Measurements from ENCODE around the gene MYOF.

MYOF gene

DNA sequence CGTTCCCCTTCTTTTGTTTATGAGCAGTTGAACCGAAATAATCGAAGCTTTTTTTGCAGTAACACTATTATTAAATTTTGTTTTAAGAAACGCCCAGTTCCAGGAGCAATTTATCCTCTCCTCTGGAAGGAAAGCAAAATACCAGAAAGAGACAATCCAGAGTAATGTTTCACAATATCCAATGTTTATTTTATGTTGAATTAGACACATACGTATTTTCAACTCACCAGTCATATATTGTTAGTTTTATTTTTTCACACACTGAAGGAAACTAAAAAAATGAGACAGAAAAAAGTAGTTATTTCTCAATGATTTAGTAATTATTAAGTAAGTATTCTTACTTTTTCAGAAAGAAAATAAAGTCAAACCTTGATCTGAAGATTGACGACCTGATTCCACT lies 85.1 kb downstream of the MYOF start:
- no peak for DNase-seq (ENCODE audit: low read depth)
- H3K4me3 ChIP-seq (ENCODE audit: low read depth, low read length), result no peak overlapping the region
- TF ChIP-seq, protein P1, sequence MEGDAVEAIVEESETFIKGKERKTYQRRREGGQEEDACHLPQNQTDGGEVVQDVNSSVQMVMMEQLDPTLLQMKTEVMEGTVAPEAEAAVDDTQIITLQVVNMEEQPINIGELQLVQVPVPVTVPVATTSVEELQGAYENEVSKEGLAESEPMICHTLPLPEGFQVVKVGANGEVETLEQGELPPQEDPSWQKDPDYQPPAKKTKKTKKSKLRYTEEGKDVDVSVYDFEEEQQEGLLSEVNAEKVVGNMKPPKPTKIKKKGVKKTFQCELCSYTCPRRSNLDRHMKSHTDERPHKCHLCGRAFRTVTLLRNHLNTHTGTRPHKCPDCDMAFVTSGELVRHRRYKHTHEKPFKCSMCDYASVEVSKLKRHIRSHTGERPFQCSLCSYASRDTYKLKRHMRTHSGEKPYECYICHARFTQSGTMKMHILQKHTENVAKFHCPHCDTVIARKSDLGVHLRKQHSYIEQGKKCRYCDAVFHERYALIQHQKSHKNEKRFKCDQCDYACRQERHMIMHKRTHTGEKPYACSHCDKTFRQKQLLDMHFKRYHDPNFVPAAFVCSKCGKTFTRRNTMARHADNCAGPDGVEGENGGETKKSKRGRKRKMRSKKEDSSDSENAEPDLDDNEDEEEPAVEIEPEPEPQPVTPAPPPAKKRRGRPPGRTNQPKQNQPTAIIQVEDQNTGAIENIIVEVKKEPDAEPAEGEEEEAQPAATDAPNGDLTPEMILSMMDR (IDR thresholded peaks at IDR 0.05; ENCODE audit: low read depth, low read length, missing control alignments), result no peak

DNA sequence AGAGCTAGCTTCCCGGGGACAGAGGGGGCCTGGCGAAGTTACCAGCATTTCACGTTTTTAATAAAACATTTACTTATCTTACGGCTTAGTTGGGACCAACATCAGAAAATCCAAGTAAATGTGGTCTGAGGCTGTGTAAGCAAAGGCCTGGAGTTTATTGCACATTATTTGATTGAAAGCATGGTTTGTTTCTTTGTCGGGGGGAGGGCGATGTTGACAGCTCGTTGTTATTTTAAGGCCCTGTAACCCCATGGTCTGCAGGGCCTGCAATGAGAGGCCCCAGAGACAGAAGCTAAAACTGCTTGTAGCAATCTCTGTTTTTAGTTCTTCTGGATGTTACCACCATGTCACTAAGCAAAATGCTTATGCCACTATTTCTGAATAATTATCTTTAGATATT lies 88.9 kb downstream of the MYOF start:
- TF ChIP-seq, protein P1 (IDR thresholded peaks at IDR 0.05; ENCODE audit: low read depth, low read length, missing control alignments), result no peak
- no peak overlapping the region for H3K4me3 ChIP-seq (ENCODE audit: low read depth, low read length)
- DNase-seq (ENCODE audit: low read depth), result no peak

DNA sequence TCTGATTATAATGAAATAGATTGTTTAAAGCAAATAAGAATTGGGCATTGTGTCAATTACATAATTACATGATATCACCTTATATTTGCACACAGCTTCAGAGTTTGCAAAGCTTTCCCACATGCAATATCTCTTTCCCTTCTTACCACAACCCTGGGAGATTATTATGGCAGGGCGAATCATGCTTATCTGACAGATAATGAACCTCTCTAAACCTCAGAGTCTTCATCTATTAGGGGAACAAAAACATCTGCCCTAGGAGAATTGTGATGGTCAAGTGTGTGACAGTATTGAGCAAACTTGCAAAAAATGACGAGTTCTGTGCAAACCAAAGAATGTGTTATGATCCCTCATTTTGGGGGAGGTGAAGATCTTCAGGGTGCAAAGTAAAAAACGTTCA lies 90.0 kb downstream of the MYOF start:
- TF ChIP-seq, protein P1 (IDR thresholded peaks at IDR 0.05; ENCODE audit: low read depth, low read length, missing control alignments), result no peak
- no peak for DNase-seq (ENCODE audit: low read depth)
- H3K4me3 ChIP-seq (ENCODE audit: low read depth, low read length), result no peak overlapping the region

DNA sequence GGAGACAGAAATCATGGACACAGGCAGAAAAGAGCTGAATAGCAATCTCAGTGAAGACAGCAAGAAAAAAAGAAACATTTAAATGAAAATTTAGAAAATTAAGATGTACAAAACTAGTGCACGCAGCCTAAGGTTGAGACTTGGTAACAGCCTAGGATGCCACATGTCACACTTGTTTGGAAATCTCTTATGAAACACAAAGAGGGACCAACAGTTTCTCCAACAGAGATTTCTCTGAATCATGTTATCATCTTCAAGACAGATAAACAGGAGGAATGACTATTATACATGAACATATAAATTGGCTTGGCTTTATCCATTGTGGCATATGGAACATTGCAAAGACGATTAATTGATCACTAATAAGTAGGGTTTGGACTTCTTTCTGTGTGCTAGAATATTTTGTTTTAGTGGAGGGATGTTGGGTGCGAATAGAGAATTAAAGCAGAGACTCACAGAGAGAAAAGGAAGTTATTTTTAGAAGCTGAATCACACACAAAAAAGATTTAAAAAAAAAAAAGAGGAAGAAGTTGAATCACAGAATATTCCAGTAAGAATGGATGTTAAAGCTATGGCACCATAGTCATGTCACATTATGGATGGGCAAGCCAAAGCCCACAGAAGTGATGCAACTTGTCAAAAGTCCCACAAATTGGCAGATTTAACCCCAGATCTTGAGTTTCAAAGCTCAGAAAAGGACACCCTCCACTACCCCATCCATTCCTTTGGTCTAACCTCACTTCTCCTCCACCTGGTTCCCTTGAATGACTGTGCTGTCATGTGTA lies 91.6 kb downstream of the MYOF start:
- TF ChIP-seq, protein P1 (IDR thresholded peaks at IDR 0.05; ENCODE audit: low read depth, low read length, missing control alignments), result no peak
- no peak overlapping the region for H3K4me3 ChIP-seq (ENCODE audit: low read depth, low read length)
- DNase-seq (ENCODE audit: low read depth), result no peak

DNA sequence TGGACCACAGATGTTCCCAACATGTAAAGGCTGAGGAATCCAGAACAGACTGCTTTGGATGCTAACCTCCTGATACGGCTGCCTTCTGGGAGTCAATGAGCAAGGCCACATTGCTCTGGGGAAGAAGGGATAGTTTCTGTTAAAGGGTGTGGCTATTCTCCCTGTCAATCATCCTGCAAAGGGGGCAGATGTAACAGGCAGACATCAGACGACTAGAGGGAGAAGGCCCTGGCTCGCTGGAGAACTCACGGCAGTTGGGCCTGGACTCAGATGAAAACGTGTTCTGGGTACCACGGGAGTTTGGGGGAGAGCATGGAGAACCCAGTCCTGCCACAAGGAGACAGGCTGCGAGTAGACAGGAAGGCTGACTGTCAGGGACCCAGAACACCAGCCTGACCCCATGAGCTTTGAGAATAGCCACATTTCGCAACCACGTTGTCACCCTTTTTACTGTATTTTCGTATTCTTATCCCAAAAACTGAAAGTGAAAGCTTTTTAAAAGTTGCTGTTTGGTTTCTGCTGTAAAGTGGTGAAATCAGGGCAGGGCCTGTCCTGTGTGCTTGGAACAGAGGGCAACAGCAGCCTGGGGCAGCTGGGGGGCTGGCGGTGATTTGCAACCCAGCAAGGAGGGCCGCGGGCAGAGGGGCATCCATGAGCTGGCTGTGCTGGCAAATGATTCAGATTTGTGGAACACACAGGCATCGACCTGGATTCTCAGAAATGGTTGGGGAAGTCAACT lies 95.3 kb downstream of the MYOF start:
- DNase-seq (ENCODE audit: low read depth), result no peak
- H3K4me3 ChIP-seq (ENCODE audit: low read depth, low read length), result no peak overlapping the region
- TF ChIP-seq, protein P1 (IDR thresholded peaks at IDR 0.05; ENCODE audit: low read depth, low read length, missing control alignments), result no peak

DNA sequence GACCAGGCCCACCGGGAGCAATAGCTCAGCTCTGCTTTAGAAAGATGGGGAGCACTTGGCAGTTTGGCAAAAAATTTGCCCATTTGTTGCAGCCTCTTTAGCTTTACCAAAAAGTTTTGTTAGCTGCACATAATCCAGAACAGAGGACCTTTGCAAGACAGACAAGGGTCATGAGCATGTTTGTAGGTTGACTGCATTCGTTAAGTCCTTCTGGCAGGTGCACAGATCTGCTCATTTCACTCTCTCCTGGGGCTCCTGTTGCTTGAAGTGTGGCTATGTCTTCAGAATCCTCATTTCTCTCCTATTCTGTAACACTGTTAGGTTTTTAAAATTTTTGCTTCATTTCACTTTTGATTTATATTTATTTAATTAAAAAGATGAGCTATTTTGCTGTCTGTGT lies 96.8 kb downstream of the MYOF start:
- no peak for DNase-seq (ENCODE audit: low read depth)
- TF ChIP-seq, protein P1 (IDR thresholded peaks at IDR 0.05; ENCODE audit: low read depth, low read length, missing control alignments), result no peak
- no peak overlapping the region for H3K4me3 ChIP-seq (ENCODE audit: low read depth, low read length)
